ENCODE data around the gene ATXN1. TPM values are rescaled to one million over a fixed set of nuclear protein-coding genes. Genes with fewer than 3 reads are reported as not detected.
"Not testable (repeated sequence)": the region's sequence is repeated elsewhere in the genome, so short reads cannot be mapped to it uniquely, and the experiment has no call there.

The ATXN1 gene
- total RNA-seq, 1 experiment from 2014 or later, result 27.0 TPM

- ATAC-seq (no peak), DNase-seq (no peak)
- Histone ChIP-seq H3K4me3 (ENCODE audit: low read length) (no peak overlapping the region), H3K36me3 (ENCODE audit: low read depth, low read length) (no peaks in the 10 kb centered on the region), H3K79me2 (ENCODE audit: low read length) (no peaks in the 10 kb centered on the region), H3K9ac (ENCODE audit: low read length) (no peak overlapping the region), H3K9me2 (replicated peaks; ENCODE audit: low read length) (no peaks in the 10 kb centered on the region), H3K4me2 (ENCODE audit: low read length) (no peak overlapping the region), H3F3A (ENCODE audit: low read length, unreplicated experiment) (no peaks in the 10 kb centered on the region), H3K27ac (ENCODE audit: low read length) (no peak overlapping the region), H3K4me1 (ENCODE audit: insufficient read depth, low read length) (no peaks in the 10 kb centered on the region), H3K27me3 (ENCODE audit: low read length) (no peaks in the 10 kb centered on the region), H2AFZ (ENCODE audit: low read length) (no peak overlapping the region), H3K9me3 (ENCODE audit: low read length) (no peaks in the 10 kb centered on the region), H4K20me1 (ENCODE audit: low read length) (no peaks in the 10 kb centered on the region)
- TF ChIP-seq EZH2phosphoT487 (IDR thresholded peaks at IDR 0.05; ENCODE audit: borderline replicate concordance, low read length) (no peak), EZH2 (IDR thresholded peaks at IDR 0.05; ENCODE audit: low read length, unreplicated experiment) (no peak), CTCF (conservative IDR thresholded peaks at IDR 0.05; ENCODE audit: low read depth, low read length) (no peak)
- ChIA-PET CTCF (no interaction called here), POLR2A (ENCODE audit: unreplicated experiment) (no interaction called here)
- intact Hi-C loops (cut with micrococcal nuclease), result no loop called here
- no TSS peak for BruUV-seq (replicated peaks)
These were observed 375.2 kb downstream of the ATXN1 start for GRCh38 chr6:16386057-16386456.

GRCh38 chr6:16383607-16384206 is 377.6 kb downstream of the ATXN1 start:
- H2AFZ ChIP-seq (ENCODE audit: low read length), result no peak overlapping the region
- no peak overlapping the region for H3K4me2 ChIP-seq (ENCODE audit: low read length)
- POLR2A ChIA-PET (ENCODE audit: unreplicated experiment), result interaction anchor here (0.5 kb wide), 1 partner anchor 380 kb away, joined by 4 read pairs; no protein-coding TSS in a partner anchor
- H3K9ac ChIP-seq (ENCODE audit: low read length), result no peak overlapping the region
- no peaks in the 10 kb centered on the region for H3K9me2 ChIP-seq (replicated peaks; ENCODE audit: low read length)
- CTCF ChIA-PET, result no interaction called here
- H3K36me3 ChIP-seq (ENCODE audit: low read depth, low read length), result no peaks in the 10 kb centered on the region
- TF ChIP-seq CTCF (conservative IDR thresholded peaks at IDR 0.05; ENCODE audit: low read depth, low read length) (no peak), EZH2phosphoT487 (IDR thresholded peaks at IDR 0.05; ENCODE audit: borderline replicate concordance, low read length) (no peak), EZH2 (IDR thresholded peaks at IDR 0.05; ENCODE audit: low read length, unreplicated experiment) (no peak)
- H3K27me3 ChIP-seq (ENCODE audit: low read length), result no peaks in the 10 kb centered on the region
- intact Hi-C loops (cut with micrococcal nuclease), result no loop called here
- DNase-seq (no peak), ATAC-seq (no peak)
- H3K9me3 ChIP-seq (ENCODE audit: low read length), result no peaks in the 10 kb centered on the region
- no peaks in the 10 kb centered on the region for H3K4me1 ChIP-seq (ENCODE audit: insufficient read depth, low read length)
- no peaks in the 10 kb centered on the region for H3K79me2 ChIP-seq (ENCODE audit: low read length)
- no peaks in the 10 kb centered on the region for H3F3A ChIP-seq (ENCODE audit: low read length, unreplicated experiment)
- H4K20me1 ChIP-seq (ENCODE audit: low read length), result no peaks in the 10 kb centered on the region
- no TSS peak for BruUV-seq (replicated peaks)
- no peak overlapping the region for H3K4me3 ChIP-seq (ENCODE audit: low read length)
- no peak overlapping the region for H3K27ac ChIP-seq (ENCODE audit: low read length)

GRCh38 chr6:16381968-16382367 is 379.3 kb downstream of the ATXN1 start:
- CTCF ChIA-PET; intact Hi-C loops (cut with micrococcal nuclease); DNase-seq; H3F3A ChIP-seq (ENCODE audit: low read length, unreplicated experiment); H3K4me2 ChIP-seq (ENCODE audit: low read length); H3K4me3 ChIP-seq (ENCODE audit: low read length); ATAC-seq; H3K4me1 ChIP-seq (ENCODE audit: insufficient read depth, low read length); H3K9ac ChIP-seq (ENCODE audit: low read length); H2AFZ ChIP-seq (ENCODE audit: low read length); H3K79me2 ChIP-seq (ENCODE audit: low read length); H4K20me1 ChIP-seq (ENCODE audit: low read length); BruUV-seq (replicated peaks); H3K36me3 ChIP-seq (ENCODE audit: low read depth, low read length); POLR2A ChIA-PET (ENCODE audit: unreplicated experiment); H3K9me3 ChIP-seq (ENCODE audit: low read length); H3K9me2 ChIP-seq (replicated peaks; ENCODE audit: low read length); H3K27me3 ChIP-seq (ENCODE audit: low read length); H3K27ac ChIP-seq (ENCODE audit: low read length): not testable (repeated sequence)

Measured in PC-3 (cell line).